Stomach (tissue), 4 donors: ENCODE data around the gene IL21R.

Source experiments
- CTCF ChIP-seq, 7 experiments: fragments of 450-650 bp in 4 of 7; fragments of 200-600 bp in 3 of 7; sonication (generic) in 3 of 7; IDR thresholded peaks; one replicate each; pipeline ENCODE4 v1.5.1; 2016 to 2019; ENCODE audit warnings: antibody characterized with exemption in 7 of 7, control low read depth in 2 of 7, mild to moderate bottlenecking in 1 of 7
- POLR2A ChIP-seq, 4 donors: fragments of 450-650 bp; IDR thresholded peaks; one replicate each; pipeline ENCODE4 v1.6.1; 2016; ENCODE audit warnings: antibody characterized with exemption in 4 of 4, control low read depth in 2 of 4, mild to moderate bottlenecking in 1 of 4, moderate library complexity in 1 of 4
- POLR2AphosphoS5 ChIP-seq, 3 donors: sonication (generic); formaldehyde crosslinking; IDR thresholded peaks; one replicate each; pipeline ENCODE4 v1.6.1; 2016; ENCODE audit warnings: antibody characterized with exemption in 3 of 3

DNA sequence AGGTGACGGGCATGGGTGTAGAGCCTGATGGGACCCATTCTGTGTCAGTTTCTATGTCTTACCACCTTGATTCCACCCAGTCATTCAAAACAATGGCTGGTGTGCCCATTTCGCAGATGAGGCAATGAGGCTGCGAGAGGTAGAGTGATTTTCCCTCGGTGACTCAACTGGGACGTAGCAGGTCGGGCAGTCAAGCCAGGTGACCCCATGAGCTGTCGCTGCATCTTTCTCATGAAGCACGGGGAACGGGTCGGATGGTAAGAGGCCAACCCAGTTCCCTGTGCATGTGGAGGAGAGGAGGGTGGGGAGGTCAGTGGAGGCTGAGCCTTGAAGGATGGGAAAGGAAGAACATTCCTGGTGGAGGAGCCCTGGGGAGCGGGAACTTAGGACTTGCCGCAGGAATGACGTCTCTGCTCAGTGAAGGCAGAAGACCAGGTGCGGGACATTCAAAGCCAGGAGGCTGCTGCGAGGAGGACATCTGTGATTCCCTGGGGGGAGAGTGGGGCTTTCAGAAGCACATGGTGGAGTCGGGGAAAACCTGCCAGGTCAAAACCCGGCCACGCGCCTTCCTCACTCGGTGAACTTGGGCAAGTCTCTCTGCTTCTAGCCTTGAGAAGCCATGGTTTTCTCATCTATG, 1.1 kb downstream of the IL21R start:
- no peak for TF ChIP-seq POLR2AphosphoS5 (IDR thresholded peaks at IDR 0.05)
- no peak for TF ChIP-seq CTCF (IDR thresholded peaks at IDR 0.05)
- TF ChIP-seq POLR2A (IDR thresholded peaks at IDR 0.05), result no peak
